DND-41 (cell line): ENCODE results near the gene AMELY.

Experiments used
- CTCF ChIP-seq: IDR thresholded peaks from 2 replicates; pipeline ENCODE4 v1.5.1; 2012; ENCODE audit warnings: borderline replicate concordance, low read length, moderate library complexity, mild to moderate bottlenecking; ENCODE audit not compliant: poor library complexity, severe bottlenecking; ENCODE audit errors: extremely low read depth
- EZH2 ChIP-seq: IDR thresholded peaks from 3 replicates; pipeline ENCODE4 v1.6.1; 2012; ENCODE audit warnings: borderline replicate concordance, low read depth, mild to moderate bottlenecking, moderate library complexity, low read length, inconsistent platforms; ENCODE audit not compliant: severe bottlenecking

- TF ChIP-seq CTCF = no peak
- no peak for TF ChIP-seq EZH2
Observed at GRCh38 chrY:6921061-6921460, 9.5 kb upstream of the AMELY start.
